ENCODE data around the gene SORCS2. TPM values are rescaled to one million over a fixed set of nuclear protein-coding genes. Genes with fewer than 3 reads are reported as not detected.

The SORCS2 gene
- total and polyA plus RNA-seq, 8 donors = 4.6 to 9.7 (median 7.2) TPM

- Histone ChIP-seq H3K36me3 (no peaks in the 10 kb centered on the region), H3K27me3 (no peaks in the 10 kb centered on the region), H3K4me1 (no peaks in the 10 kb centered on the region), H3K27ac (no peak overlapping the region), H3K9me3 (peaks cover 0 to 11% of the 10 kb centered on the region in 2 donors), H3K4me3 (no peak overlapping the region)
- DNase-seq (peak in 1 of 4 donors; percentile 62), ATAC-seq (no peak)
- no peak for TF ChIP-seq CTCF (IDR thresholded peaks at IDR 0.05)
- intact Hi-C loops (cut with DNase I) = no loop called here
Measured at GRCh38 chr4:7313991-7314390, 121.7 kb downstream of the SORCS2 start.

GRCh38 chr4:7315286-7315685, 122.9 kb downstream of the SORCS2 start:
- no peak overlapping the region for H3K4me3 ChIP-seq
- no peaks in the 10 kb centered on the region for H3K4me1 ChIP-seq
- H3K27me3 ChIP-seq = no peaks in the 10 kb centered on the region
- DNase-seq (peak in 1 of 4 donors; percentile 61), ATAC-seq (no peak)
- no peak for TF ChIP-seq CTCF (IDR thresholded peaks at IDR 0.05)
- peaks cover 0 to 18% of the 10 kb centered on the region in 2 donors for H3K9me3 ChIP-seq
- H3K27ac ChIP-seq = no peak overlapping the region
- no peaks in the 10 kb centered on the region for H3K36me3 ChIP-seq
- intact Hi-C loops (cut with DNase I) = no loop called here

GRCh38 chr4:7315935-7316334, 123.6 kb downstream of the SORCS2 start:
- peaks cover 0 to 21% of the 10 kb centered on the region in 2 donors for H3K9me3 ChIP-seq
- DNase-seq = no peak
- no peaks in the 10 kb centered on the region for H3K36me3 ChIP-seq
- no peak for ATAC-seq
- TF ChIP-seq CTCF (IDR thresholded peaks at IDR 0.05) = no peak
- no peaks in the 10 kb centered on the region for H3K27me3 ChIP-seq
- H3K4me3 ChIP-seq = no peak overlapping the region
- no peaks in the 10 kb centered on the region for H3K4me1 ChIP-seq
- H3K27ac ChIP-seq = no peak overlapping the region
- intact Hi-C loops (cut with DNase I) = no loop called here

GRCh38 chr4:7319024-7319423, 126.7 kb downstream of the SORCS2 start:
- Histone ChIP-seq H3K36me3 (no peaks in the 10 kb centered on the region), H3K9me3 (peaks cover 0 to 21% of the 10 kb centered on the region in 2 donors), H3K4me1 (peaks cover 0 to 5% of the 10 kb centered on the region in 2 donors), H3K4me3 (no peak overlapping the region), H3K27ac (no peak overlapping the region), H3K27me3 (peaks cover 0 to 6% of the 10 kb centered on the region in 2 donors)
- ATAC-seq (no peak), DNase-seq (no peak)
- intact Hi-C loops (cut with DNase I) = no loop called here
- TF ChIP-seq CTCF (IDR thresholded peaks at IDR 0.05) = no peak

- DNase-seq (peak in 1 of 4 donors; percentile 11), ATAC-seq (no peak)
- peaks cover 0 to 5% of the 10 kb centered on the region in 2 donors for H3K4me1 ChIP-seq
- peaks cover 0 to 11% of the 10 kb centered on the region in 2 donors for H3K27me3 ChIP-seq
- no peaks in the 10 kb centered on the region for H3K36me3 ChIP-seq
- H3K9me3 ChIP-seq = peaks cover 0 to 21% of the 10 kb centered on the region in 2 donors
- no peak overlapping the region for H3K4me3 ChIP-seq
- H3K27ac ChIP-seq = no peak overlapping the region
- no peak for TF ChIP-seq CTCF (IDR thresholded peaks at IDR 0.05)
- intact Hi-C loops (cut with DNase I) = no loop called here
Measured at GRCh38 chr4:7320206-7320797, 128.0 kb downstream of the SORCS2 start.

Measured in left lung (tissue), 10 donors.